ENCODE measurements around the gene NINJ1. TPM values are rescaled to one million over a fixed set of nuclear protein-coding genes. Genes with fewer than 3 reads are reported as not detected.

The NINJ1 gene
- total RNA-seq, 1 donor from 2014 or later = 21.6 TPM

DNA sequence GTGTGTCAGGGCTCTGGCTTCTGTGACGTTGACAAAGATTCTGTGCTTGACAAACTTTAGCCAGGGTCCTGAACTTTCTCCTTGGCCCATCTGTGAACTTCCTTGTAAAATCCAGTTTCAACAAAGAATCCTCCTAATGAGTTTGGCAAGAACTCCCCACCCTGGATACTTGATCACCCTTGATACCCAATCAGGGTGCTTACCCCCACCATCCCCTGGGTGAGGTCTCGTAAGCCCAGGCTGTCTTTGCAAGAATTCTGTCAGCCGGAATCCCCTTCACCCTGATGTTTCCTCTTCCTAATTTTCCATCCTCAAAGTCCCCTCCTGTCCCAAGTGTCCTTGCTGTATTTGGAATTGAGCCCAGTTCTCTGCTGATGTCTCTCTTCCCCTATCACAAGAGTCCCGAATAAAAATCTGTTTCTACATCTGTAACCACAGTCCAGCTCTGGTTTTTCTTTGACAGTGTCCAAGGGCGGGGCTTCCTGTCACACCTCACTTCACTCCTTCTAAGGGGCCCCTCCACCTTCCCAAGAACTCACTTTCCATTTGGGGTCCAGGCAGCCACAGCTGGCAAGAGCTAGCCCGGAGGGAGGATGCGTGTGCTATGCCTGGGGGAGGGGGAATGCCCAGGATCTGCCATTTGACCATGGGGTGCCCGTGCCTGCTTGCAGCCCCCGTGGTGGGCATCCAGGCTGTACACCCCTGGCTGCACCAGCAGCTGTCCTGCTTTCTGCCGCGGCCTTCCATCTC, 40.7 kb downstream of the NINJ1 start:
- TF ChIP-seq, protein P1, sequence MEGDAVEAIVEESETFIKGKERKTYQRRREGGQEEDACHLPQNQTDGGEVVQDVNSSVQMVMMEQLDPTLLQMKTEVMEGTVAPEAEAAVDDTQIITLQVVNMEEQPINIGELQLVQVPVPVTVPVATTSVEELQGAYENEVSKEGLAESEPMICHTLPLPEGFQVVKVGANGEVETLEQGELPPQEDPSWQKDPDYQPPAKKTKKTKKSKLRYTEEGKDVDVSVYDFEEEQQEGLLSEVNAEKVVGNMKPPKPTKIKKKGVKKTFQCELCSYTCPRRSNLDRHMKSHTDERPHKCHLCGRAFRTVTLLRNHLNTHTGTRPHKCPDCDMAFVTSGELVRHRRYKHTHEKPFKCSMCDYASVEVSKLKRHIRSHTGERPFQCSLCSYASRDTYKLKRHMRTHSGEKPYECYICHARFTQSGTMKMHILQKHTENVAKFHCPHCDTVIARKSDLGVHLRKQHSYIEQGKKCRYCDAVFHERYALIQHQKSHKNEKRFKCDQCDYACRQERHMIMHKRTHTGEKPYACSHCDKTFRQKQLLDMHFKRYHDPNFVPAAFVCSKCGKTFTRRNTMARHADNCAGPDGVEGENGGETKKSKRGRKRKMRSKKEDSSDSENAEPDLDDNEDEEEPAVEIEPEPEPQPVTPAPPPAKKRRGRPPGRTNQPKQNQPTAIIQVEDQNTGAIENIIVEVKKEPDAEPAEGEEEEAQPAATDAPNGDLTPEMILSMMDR (conservative IDR thresholded peaks at IDR 0.05) = no peak
- no peak for DNase-seq (ENCODE audit: extremely low spot score, unreplicated experiment)
- peaks cover 5% of the 10 kb centered on the region for H3K9me3 Mint-ChIP-seq
- no peaks in the 10 kb centered on the region for H3K27me3 Mint-ChIP-seq
- peak overlapping the region; percentile 90 for H3K27ac Mint-ChIP-seq
- H3K4me1 Mint-ChIP-seq (ENCODE audit: unreplicated experiment) = peaks cover 42% of the 10 kb centered on the region
- no peaks in the 10 kb centered on the region for H3K36me3 Mint-ChIP-seq
- peak overlapping the region; percentile 50 for H3K4me3 Mint-ChIP-seq

DNA sequence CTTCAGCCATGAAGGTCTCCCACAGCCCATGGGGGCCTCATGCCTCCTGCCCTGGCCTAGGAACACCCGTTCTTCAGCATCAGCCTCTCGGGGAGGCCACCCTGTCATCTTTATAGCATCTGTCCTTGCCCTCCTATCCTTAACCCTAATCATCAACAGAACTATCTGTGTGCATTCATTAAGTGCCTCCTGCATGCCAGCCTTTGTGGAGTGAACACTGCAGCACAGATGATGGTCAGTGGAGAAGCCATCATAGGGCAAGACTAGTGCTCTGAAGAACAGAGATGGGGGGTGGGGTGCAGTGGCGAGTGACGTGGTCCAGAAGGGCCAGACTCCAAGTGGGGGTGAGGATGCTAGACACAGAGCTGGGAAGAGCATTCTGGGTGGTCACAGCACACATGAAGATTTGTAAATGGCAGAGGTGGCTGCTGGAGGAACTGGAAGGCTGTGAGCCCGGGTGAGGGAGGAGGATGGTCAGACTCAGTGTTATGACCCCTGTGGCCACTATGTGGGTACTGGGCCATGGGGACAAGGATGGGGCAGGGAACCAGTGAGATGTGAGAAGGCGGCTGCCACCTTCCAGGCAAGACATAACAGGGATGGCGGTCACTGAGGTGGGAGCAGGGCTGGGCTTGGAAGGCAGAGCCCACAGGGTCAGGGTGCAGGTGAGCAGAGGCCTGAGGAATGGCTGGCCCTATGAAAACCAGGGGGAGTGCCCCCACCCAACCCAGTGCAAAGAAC, 41.6 kb downstream of the NINJ1 start:
- H3K27ac Mint-ChIP-seq = peak overlapping the region; percentile 90
- DNase-seq (ENCODE audit: extremely low spot score, unreplicated experiment) = no peak
- H3K9me3 Mint-ChIP-seq = peaks cover 5% of the 10 kb centered on the region
- no peaks in the 10 kb centered on the region for H3K36me3 Mint-ChIP-seq
- TF ChIP-seq, protein P1 (conservative IDR thresholded peaks at IDR 0.05) = no peak
- no peaks in the 10 kb centered on the region for H3K27me3 Mint-ChIP-seq
- H3K4me3 Mint-ChIP-seq = peak overlapping the region; percentile 2
- H3K4me1 Mint-ChIP-seq (ENCODE audit: unreplicated experiment) = peaks cover 41% of the 10 kb centered on the region

DNA sequence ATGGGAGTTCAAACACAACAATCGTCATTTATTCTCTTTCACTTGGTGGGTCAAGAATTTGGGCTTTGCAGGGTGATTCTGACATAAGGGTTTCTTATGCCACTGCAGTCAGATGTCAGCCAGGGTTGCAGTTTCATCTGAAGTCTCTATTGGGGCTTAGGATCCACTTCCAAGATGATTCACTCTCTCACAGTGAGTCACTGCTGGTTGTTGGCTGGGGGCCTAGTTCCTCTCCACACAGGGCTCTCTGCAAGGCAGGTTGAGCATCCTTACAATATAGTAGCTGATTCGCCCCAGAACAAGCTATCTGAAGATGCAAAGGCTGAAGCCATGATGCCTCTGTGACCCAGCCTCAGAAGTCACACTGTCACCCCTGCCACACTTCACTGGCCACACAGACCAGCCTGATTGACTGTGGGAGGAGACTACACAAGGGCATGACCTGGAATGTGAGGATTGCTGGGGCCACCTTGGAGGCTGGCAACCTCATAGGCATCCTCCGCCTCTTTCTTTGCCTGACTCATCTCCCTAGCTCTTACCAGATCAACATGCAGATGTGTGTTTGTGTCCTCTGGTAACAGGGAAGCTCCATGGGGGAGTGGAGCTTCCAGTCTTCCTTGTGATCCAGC, 42.5 kb downstream of the NINJ1 start:
- H3K4me3 Mint-ChIP-seq = peak overlapping the region; percentile 39
- H3K36me3 Mint-ChIP-seq = no peaks in the 10 kb centered on the region
- TF ChIP-seq, protein P1 (conservative IDR thresholded peaks at IDR 0.05) = no peak
- peak overlapping the region; percentile 90 for H3K27ac Mint-ChIP-seq
- H3K4me1 Mint-ChIP-seq (ENCODE audit: unreplicated experiment) = peaks cover 38% of the 10 kb centered on the region
- DNase-seq (ENCODE audit: extremely low spot score, unreplicated experiment) = no peak
- no peaks in the 10 kb centered on the region for H3K27me3 Mint-ChIP-seq
- H3K9me3 Mint-ChIP-seq = peaks cover 7% of the 10 kb centered on the region

DNA sequence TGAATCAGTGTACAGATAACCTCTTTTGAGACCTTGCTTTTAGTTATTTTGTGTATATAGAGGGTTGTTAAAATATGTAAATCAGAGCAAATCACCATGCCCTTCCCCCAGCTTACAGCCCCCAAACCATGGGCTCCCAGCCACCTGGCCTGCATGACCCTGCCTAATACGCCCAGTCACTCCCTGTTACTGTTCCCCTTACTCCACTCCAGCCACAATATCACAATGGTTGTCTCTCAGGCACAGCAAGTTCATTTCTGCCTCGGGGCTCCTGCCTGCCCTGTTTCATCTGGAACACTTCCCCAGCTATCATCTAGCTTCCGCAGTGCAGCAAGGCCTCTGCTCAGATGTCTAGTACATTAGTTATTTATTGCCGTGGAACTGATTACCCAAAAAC, 43.0 kb downstream of the NINJ1 start:
- DNase-seq (ENCODE audit: extremely low spot score, unreplicated experiment) = no peak
- TF ChIP-seq, protein P1 (conservative IDR thresholded peaks at IDR 0.05) = no peak
- peak overlapping the region; percentile 90 for H3K27ac Mint-ChIP-seq
- H3K27me3 Mint-ChIP-seq = no peaks in the 10 kb centered on the region
- peak overlapping the region; percentile 39 for H3K4me3 Mint-ChIP-seq
- peaks cover 40% of the 10 kb centered on the region for H3K4me1 Mint-ChIP-seq (ENCODE audit: unreplicated experiment)
- peaks cover 8% of the 10 kb centered on the region for H3K9me3 Mint-ChIP-seq
- H3K36me3 Mint-ChIP-seq = no peaks in the 10 kb centered on the region

DNA sequence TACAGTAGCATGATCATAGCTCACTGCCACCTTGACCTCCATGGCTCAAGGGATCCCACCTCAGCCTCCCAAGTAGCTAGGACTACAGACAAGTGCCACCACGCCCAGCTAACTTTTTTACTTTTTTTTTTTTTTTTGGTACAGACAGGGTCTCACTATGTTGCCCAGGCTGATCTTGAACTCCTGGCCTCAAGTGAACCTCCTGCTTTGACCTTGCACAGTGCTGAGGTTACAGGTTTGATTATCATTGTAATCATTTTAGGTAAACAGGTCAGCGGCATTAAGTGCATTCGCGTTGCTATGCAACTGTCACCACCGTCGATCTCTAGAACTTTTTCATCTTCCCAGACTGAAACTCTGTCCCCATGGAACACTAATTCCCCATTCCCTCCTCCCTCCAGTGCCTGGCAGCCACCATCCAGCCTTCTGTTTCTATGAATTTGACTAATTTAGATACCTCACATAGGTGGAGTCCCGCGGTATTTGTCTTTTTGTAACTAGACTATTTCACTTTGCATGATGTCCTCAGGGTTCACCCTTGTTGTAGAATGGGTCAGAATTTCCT, 43.9 kb downstream of the NINJ1 start:
- H3K36me3 Mint-ChIP-seq = no peaks in the 10 kb centered on the region
- H3K27ac Mint-ChIP-seq = peak overlapping the region; percentile 75
- H3K9me3 Mint-ChIP-seq = peaks cover 8% of the 10 kb centered on the region
- H3K4me1 Mint-ChIP-seq (ENCODE audit: unreplicated experiment) = peaks cover 40% of the 10 kb centered on the region
- TF ChIP-seq, protein P1 (conservative IDR thresholded peaks at IDR 0.05) = no peak
- H3K27me3 Mint-ChIP-seq = no peaks in the 10 kb centered on the region
- no peak for DNase-seq (ENCODE audit: extremely low spot score, unreplicated experiment)
- peak overlapping the region; percentile 30 for H3K4me3 Mint-ChIP-seq

Data from type B pancreatic cell (in vitro differentiated cells).